GM12801 (cell line): ENCODE measurements around the gene CHPF.
A peak's percentile ranks its signal among the peaks of the same experiment; 100 is the strongest.

ENCODE experiments used
- TF ChIP-seq, protein P1 (sequence below): IDR thresholded peaks from one replicate; pipeline ENCODE4 v1.5.1; 2011; ENCODE audit warnings: control low read depth; ENCODE audit not compliant: insufficient read length; ENCODE audit errors: extremely low read depth

The CHPF gene

DNA sequence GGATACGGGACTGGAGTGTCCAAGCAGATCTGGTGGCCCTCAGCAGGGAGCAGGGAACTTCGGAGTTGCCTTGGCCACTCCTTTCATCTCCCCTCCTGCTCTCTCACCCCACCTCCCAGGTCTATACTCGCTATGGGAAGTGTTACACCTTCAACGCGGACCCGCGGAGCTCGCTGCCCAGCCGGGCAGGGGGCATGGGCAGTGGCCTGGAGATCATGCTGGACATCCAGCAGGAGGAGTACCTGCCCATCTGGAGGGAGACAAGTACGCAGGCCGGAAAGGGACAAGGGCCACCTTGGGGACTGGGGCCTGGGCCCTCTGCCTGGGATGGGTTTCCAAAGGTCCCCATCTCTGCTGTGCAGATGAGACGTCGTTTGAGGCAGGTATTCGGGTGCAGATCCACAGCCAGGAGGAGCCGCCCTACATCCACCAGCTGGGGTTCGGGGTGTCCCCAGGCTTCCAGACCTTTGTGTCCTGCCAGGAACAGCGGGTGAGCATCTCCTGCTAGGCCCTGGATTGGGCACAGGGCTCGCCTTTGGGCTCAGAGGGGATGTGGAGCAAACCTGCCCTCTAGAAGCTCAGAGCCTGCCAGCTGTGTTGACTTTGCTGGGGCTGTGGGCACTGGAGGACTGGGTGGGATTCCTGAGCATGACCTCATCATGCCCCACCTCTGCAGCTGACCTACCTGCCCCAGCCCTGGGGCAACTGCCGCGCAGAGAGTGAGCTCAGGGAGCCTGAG, 11.8 kb downstream of the CHPF start:
- TF ChIP-seq, protein P1, sequence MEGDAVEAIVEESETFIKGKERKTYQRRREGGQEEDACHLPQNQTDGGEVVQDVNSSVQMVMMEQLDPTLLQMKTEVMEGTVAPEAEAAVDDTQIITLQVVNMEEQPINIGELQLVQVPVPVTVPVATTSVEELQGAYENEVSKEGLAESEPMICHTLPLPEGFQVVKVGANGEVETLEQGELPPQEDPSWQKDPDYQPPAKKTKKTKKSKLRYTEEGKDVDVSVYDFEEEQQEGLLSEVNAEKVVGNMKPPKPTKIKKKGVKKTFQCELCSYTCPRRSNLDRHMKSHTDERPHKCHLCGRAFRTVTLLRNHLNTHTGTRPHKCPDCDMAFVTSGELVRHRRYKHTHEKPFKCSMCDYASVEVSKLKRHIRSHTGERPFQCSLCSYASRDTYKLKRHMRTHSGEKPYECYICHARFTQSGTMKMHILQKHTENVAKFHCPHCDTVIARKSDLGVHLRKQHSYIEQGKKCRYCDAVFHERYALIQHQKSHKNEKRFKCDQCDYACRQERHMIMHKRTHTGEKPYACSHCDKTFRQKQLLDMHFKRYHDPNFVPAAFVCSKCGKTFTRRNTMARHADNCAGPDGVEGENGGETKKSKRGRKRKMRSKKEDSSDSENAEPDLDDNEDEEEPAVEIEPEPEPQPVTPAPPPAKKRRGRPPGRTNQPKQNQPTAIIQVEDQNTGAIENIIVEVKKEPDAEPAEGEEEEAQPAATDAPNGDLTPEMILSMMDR: no peak

DNA sequence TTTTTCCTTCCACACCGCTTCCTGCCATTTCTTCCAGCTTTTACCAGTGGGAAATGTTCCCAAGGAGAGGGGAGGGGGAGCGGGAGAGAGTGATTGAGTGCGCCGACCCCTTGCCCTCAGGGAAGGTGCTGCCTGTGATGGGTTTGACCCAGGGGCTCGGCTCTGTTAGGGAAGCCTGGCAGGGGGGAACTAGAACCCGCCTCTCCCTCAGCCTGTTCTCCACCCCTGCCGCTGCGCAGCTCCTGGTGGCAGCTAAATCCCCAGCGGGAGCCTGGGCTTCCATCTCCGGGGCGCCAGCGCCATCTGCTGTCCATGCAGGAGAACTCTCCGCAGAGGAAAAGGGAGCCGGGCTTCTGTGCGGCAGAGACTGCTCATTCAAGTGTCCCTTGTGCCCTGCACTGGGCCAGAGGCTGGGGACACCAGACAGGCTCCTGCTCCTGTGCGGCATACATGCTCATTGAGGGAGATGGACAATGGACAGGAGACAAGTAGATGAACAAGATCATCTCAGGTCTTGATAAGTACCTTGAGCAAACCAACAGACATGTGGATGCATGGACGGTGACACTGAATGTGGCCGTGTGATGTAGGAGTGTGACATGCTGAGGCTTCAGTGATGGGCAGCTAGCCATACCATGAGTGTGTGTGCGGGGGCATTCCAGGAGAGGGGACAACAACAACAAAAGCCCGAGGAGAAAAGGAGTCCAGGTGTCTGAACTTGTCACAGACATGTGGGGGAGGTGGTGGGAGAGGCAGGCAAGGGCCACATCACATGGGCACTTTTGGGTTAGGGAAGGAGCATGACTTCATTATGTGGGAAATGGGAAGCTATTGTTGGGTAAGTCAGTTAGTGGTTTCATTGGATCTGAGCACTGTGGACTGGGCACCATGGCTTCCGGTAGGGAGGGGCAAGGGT, 13.3 kb downstream of the CHPF start:
- TF ChIP-seq, protein P1: peak; percentile 46

DNA sequence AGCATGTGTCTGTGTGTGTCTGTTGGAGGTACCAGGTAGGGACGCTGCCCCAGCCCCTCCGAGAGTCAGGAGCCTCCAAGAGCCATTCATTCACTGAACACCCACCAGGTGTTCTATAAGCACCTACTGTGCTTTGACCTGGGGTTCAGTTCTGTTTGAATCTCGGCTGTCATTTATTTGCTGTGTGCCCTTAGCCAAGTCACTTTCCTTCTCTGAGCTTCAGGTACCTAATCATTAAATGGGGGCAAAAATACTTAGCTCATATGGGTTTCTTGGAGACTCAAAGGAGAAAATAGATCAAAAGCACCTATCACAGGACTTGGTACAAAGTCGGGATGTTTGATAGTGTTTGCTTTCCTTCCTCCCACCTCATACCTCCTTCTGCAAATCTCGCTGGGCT, 16.1 kb downstream of the CHPF start:
- TF ChIP-seq, protein P1: no peak

DNA sequence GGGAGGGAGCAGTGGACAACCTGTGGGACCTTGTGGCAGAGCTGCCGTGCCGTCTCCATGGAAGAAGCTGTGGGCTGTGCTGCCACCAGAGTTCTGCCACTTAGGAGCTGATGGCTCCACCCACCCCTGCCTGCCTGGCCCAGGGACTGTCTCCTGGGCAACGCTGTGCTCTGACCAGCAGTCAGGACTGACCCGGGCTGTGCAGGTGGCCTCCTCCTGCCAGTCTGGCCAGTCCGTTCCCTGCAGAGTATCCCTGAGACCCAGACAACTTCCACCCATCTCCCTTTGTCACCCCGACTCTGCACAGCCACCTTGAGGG, 16.6 kb downstream of the CHPF start:
- TF ChIP-seq, protein P1: no peak

DNA sequence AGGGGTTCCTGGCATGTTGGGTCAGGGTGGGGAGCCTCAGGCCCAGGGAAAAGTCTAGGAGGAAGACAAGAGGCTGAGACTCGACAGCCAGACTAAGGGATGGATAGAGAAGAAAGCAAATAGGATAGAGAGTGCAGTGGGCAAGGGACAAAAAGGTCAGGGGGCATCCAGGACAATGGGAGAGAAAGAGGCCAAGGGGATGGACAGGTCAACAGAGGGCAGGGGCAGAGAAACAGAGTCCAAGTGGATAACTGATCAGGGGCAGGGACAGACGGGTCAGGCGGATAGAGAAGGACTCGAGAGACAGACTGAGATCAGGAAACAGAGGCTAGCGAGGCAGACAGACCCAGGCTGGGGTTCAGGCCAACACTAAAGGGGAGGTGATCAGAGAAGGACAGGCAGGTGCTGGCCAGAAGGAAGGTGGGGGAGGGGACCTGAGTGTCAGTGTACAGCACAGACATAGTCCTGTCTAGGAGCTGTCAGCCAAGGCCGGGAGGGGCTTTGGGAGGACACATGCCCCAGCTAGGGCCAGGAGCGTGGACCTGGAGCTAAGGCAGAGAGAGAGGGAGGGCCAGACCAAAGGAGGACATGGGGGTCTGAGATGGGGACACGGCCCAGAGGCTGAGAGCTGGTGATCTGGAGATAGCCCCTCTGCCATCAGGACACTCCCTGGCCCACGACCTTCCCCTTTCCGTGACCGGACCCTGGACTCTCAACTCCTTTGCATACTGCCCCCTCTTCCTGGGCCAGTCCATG, 17.1 kb downstream of the CHPF start:
- TF ChIP-seq, protein P1: no peak

DNA sequence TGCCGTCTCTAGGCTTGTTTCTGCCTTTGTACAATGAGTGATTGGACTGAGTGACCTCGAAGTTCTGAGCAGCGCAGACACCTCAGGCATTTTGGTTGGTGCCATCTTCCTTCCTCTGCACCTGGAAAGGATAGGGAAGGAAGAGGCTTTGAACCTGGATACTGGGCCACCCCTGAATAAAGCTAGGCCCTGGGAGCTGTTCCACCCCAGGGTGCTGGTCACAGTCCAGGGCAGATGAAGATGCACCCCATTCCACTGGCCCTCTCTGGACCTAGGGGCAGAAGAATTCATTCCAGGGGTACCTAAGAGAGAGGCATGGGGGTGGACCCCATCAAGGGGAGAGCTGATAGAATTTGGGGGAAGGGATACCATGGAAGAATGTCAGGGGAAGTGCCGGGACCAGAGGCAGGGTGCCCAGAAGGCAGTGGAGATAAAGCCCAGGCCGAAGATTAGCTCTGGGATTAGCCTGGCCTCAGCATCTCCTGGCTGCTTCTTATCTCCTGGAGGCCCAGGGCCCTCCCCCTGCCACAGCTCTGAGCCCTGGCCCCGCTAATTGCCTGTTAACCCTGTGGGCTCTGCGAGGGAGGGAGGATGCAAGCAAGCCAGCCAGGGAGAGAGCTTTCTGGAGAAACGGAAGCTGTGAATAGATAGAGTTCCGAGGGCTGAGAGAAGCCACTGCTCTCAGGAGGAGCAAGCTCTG, 17.9 kb downstream of the CHPF start:
- TF ChIP-seq, protein P1: no peak
